ENCODE results near the gene RITA1. TPM values are rescaled to one million over a fixed set of nuclear protein-coding genes. Genes with fewer than 3 reads are reported as not detected.

Gene RITA1
- total and polyA plus RNA-seq, 2 experiments from 2014 or later = 20.0 to 40.4 TPM

GRCh38 chr12:113151655-113152054 lies 33.9 kb upstream of the RITA1 start:
- Histone ChIP-seq H3K27ac (ENCODE audit: low read depth) (no peak overlapping the region), H3K27me3 (ENCODE audit: insufficient read depth) (peaks cover 31% of the 10 kb centered on the region), H3K9me2 (ENCODE audit: insufficient read depth) (no peaks in the 10 kb centered on the region), H4K20me1 (replicated peaks; ENCODE audit: insufficient read depth) (no peaks in the 10 kb centered on the region; the same call in 1 of the 2 replicates), H3K4me1 (ENCODE audit: insufficient read depth) (peaks cover 25% of the 10 kb centered on the region), H3K4me3 (no peak overlapping the region), H3K36me3 (ENCODE audit: insufficient read depth) (no peaks in the 10 kb centered on the region), H2AFZ (no peak overlapping the region), H3F3A (replicated peaks; ENCODE audit: low read depth) (peaks cover 19% of the 10 kb centered on the region; the same call in 1 of the 2 replicates), H3K79me2 (replicated peaks; ENCODE audit: insufficient read depth) (no peaks in the 10 kb centered on the region), H3K4me2 (no peak overlapping the region)
- no peak for TF ChIP-seq ZNF331 (CRISPR knock-in tag; IDR thresholded peaks at IDR 0.05; ENCODE audit: low read depth)
- 0 out of 4 replicates have a peak, but pooled peaks of 1 of the 2 experiments have one; percentile 7 for TF ChIP-seq CTCF (conservative IDR thresholded peaks at IDR 0.05; ENCODE audit: low read depth in 2 of 2)
- Mint-ChIP-seq H3K4me1 (peaks cover 22% of the 10 kb centered on the region), H3K9me3 (peaks cover 8% of the 10 kb centered on the region; the same call in 2 of the 3 replicates), H3K27ac (no peak overlapping the region), H3K4me3 (peak overlapping the region; percentile 70; the same call in 2 of the 3 replicates), H3K27me3 (ENCODE audit: insufficient read depth, low read depth, poor library complexity) (peaks cover 34% of the 10 kb centered on the region), H3K36me3 (ENCODE audit: low read depth) (peaks cover 4% of the 10 kb centered on the region; the same call in 2 of the 3 replicates)
- DNase-seq (ENCODE audit: low spot score) = no peak
- ATAC-seq = no peak

- H3K36me3 Mint-ChIP-seq (ENCODE audit: low read depth) = peaks cover 7% of the 10 kb centered on the region; the same call in 2 of the 3 replicates
- H3K27ac ChIP-seq (ENCODE audit: low read depth) = no peak overlapping the region
- peak overlapping the region; percentile 64 for H3K4me3 ChIP-seq
- H3K9me3 Mint-ChIP-seq = peaks cover 3% of the 10 kb centered on the region; the same call in 2 of the 3 replicates
- H3K4me3 Mint-ChIP-seq = peak overlapping the region; percentile 70
- H3K36me3 ChIP-seq (ENCODE audit: insufficient read depth) = no peaks in the 10 kb centered on the region
- peaks cover 22% of the 10 kb centered on the region for H3K4me1 Mint-ChIP-seq
- no peaks in the 10 kb centered on the region for H3K79me2 ChIP-seq (replicated peaks; ENCODE audit: insufficient read depth)
- no peak; the same call in 2 of the 3 replicates for ATAC-seq
- peaks cover 25% of the 10 kb centered on the region for H3K4me1 ChIP-seq (ENCODE audit: insufficient read depth)
- H4K20me1 ChIP-seq (replicated peaks; ENCODE audit: insufficient read depth) = no peaks in the 10 kb centered on the region; the same call in 1 of the 2 replicates
- peak overlapping the region; percentile 83 for H3K4me2 ChIP-seq
- H3K27me3 ChIP-seq (ENCODE audit: insufficient read depth) = peaks cover 31% of the 10 kb centered on the region
- peak overlapping the region; percentile 93 for H2AFZ ChIP-seq
- TF ChIP-seq REST (IDR thresholded peaks at IDR 0.05; ENCODE audit: unreplicated experiment) = no peak
- TF ChIP-seq JUNB (IDR thresholded peaks at IDR 0.05; ENCODE audit: unreplicated experiment) = no peak
- no peak for DNase-seq (ENCODE audit: low spot score)
- no peak overlapping the region for H3K27ac Mint-ChIP-seq
- H3K9me2 ChIP-seq (ENCODE audit: insufficient read depth) = no peaks in the 10 kb centered on the region
- H3F3A ChIP-seq (replicated peaks; ENCODE audit: low read depth) = peaks cover 19% of the 10 kb centered on the region; the same call in 1 of the 2 replicates
- peaks cover 34% of the 10 kb centered on the region for H3K27me3 Mint-ChIP-seq (ENCODE audit: insufficient read depth, low read depth, poor library complexity)
Observed at GRCh38 chr12:113152196-113152834, 33.2 kb upstream of the RITA1 start.
